ENCODE measurements around the gene ACTRT3. TPM values are rescaled to one million over a fixed set of nuclear protein-coding genes. Genes with fewer than 3 reads are reported as not detected.

ACTRT3 gene
- total RNA-seq, 1 experiment from 2014 or later, result 2.3 TPM

DNA sequence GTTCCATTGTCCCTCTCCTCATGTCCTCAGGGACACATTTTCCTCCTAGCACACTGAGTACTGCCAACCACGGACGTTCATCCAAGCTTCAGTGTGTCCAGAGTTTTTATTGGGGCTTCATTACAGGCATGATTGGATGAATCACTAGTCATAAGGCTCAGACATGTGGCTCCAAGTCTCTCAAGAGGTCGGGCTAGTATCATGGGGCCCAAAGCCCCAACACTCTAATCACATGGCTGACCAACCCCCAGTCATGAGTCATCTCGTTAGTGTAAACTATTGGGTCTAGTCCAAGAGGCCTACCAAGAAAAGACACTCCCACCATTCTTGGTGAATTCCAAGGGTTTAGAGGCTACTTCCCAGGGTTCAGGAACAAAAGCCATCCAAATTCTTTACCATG, 8.9 kb downstream of the ACTRT3 start:
- intact Hi-C loops (cut with micrococcal nuclease; ENCODE audit: unreplicated experiment), result loop anchor here (10.0 kb wide), 4 partner anchors 204 to 1044 kb away; partner anchors contain the start of gene SEC62
- H3K36me3 ChIP-seq (ENCODE audit: insufficient read depth, low read length, poor library complexity, severe bottlenecking), result no peaks in the 10 kb centered on the region
- no peaks in the 10 kb centered on the region for H3K9me3 ChIP-seq (ENCODE audit: low read depth, low read length, poor library complexity, severe bottlenecking)
- H3K27ac ChIP-seq (ENCODE audit: low read depth, low read length, poor library complexity, severe bottlenecking), result no peak overlapping the region
- POLR2A ChIA-PET (ENCODE audit: low non-redundant PET), result no interaction called here
- H3K4me1 ChIP-seq (ENCODE audit: insufficient read depth, low read length, poor library complexity, severe bottlenecking), result no peaks in the 10 kb centered on the region
- no TSS peak for BruUV-seq (replicated peaks)
- CTCF ChIA-PET, result interaction anchor here (0.6 kb wide), 1 partner anchor 49 kb away, joined by 7 read pairs; no protein-coding TSS in a partner anchor
- peak; percentile 17 for DNase-seq (ENCODE audit: low spot score)
- H3K4me3 ChIP-seq (ENCODE audit: low read depth, low read length, poor library complexity, severe bottlenecking), result no peak overlapping the region
- no peak for TF ChIP-seq EZH2 (IDR thresholded peaks at IDR 0.05; ENCODE audit: borderline replicate concordance, low read depth, low read length, poor library complexity, severe bottlenecking)
- TF ChIP-seq CTCF (conservative IDR thresholded peaks at IDR 0.05; ENCODE audit: low read depth, low read length), result no peak
- H3K27me3 ChIP-seq (replicated peaks; ENCODE audit: insufficient read depth, low read depth, low read length, poor library complexity), result peaks cover 3% of the 10 kb centered on the region

DNA sequence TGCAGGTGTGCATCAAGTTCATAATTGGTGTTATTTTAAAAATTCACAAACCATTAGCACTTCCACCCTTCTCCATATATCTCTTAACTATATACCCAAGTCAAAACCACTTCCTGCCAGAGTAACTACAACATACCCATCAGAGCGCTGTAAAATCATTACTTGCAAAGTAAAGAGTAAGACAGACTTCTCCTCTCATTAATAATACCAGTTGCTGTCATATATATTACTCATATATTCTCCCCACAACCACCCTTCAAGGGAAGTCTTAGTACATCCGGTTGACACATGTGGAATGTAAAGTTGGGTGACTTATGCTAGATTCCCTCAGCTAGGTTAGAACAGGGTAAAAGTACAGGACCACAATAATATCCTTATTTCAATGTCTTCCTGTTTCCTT, 10.1 kb downstream of the ACTRT3 start:
- Histone ChIP-seq H3K4me1 (ENCODE audit: insufficient read depth, low read length, poor library complexity, severe bottlenecking) (no peaks in the 10 kb centered on the region), H3K27me3 (replicated peaks; ENCODE audit: insufficient read depth, low read depth, low read length, poor library complexity) (peaks cover 3% of the 10 kb centered on the region), H3K4me3 (ENCODE audit: low read depth, low read length, poor library complexity, severe bottlenecking) (no peak overlapping the region), H3K9me3 (ENCODE audit: low read depth, low read length, poor library complexity, severe bottlenecking) (no peaks in the 10 kb centered on the region), H3K27ac (ENCODE audit: low read depth, low read length, poor library complexity, severe bottlenecking) (no peak overlapping the region), H3K36me3 (ENCODE audit: insufficient read depth, low read length, poor library complexity, severe bottlenecking) (no peaks in the 10 kb centered on the region)
- intact Hi-C loops (cut with micrococcal nuclease; ENCODE audit: unreplicated experiment), result no loop called here
- ChIA-PET CTCF (interaction anchor here (0.5 kb wide), 1 partner anchor 73 kb away, joined by 6 read pairs; no protein-coding TSS in a partner anchor), POLR2A (ENCODE audit: low non-redundant PET) (no interaction called here)
- no peak for TF ChIP-seq CTCF (conservative IDR thresholded peaks at IDR 0.05; ENCODE audit: low read depth, low read length)
- no peak for TF ChIP-seq EZH2 (IDR thresholded peaks at IDR 0.05; ENCODE audit: borderline replicate concordance, low read depth, low read length, poor library complexity, severe bottlenecking)
- BruUV-seq (replicated peaks), result no TSS peak
- no peak for DNase-seq (ENCODE audit: low spot score)

DNA sequence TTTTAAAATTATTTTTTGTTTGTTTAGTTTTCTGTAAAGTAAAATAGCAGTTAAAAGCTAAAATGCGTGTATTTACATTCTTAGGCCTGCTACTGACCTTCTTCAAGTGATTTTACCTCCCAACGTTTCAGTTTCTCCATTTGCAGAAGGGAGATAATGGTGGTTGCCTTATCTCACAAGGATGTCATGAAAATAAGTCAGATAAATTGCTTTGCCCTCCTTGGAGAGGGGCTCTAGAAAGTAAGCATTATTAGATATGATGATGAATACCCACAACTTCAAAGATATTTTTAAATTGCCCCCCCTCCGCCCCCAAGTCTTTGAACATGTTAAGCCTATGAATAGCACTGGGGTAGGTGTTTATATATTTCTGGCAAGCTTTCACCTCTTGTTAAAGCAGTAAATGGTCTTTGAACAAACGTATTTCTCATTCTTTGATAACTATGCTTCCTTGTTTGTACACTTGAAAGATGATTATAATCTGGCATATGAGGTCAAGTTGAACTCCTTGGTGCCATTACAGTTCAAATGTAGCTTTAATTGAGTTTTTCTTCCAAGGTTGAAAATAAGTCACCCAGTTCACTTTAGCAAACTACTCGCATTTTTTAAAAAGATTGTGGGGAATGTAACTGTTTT, 10.9 kb downstream of the ACTRT3 start:
- POLR2A ChIA-PET (ENCODE audit: low non-redundant PET), result no interaction called here
- H3K9me3 ChIP-seq (ENCODE audit: low read depth, low read length, poor library complexity, severe bottlenecking), result no peaks in the 10 kb centered on the region
- DNase-seq (ENCODE audit: low spot score), result no peak
- no peaks in the 10 kb centered on the region for H3K4me1 ChIP-seq (ENCODE audit: insufficient read depth, low read length, poor library complexity, severe bottlenecking)
- peaks cover 9% of the 10 kb centered on the region for H3K27me3 ChIP-seq (replicated peaks; ENCODE audit: insufficient read depth, low read depth, low read length, poor library complexity)
- no peak overlapping the region for H3K4me3 ChIP-seq (ENCODE audit: low read depth, low read length, poor library complexity, severe bottlenecking)
- TF ChIP-seq EZH2 (IDR thresholded peaks at IDR 0.05; ENCODE audit: borderline replicate concordance, low read depth, low read length, poor library complexity, severe bottlenecking) (no peak), CTCF (conservative IDR thresholded peaks at IDR 0.05; ENCODE audit: low read depth, low read length) (no peak)
- CTCF ChIA-PET, result interaction anchor here (0.5 kb wide), 1 partner anchor 74 kb away, joined by 6 read pairs; no protein-coding TSS in a partner anchor
- no peak overlapping the region for H3K27ac ChIP-seq (ENCODE audit: low read depth, low read length, poor library complexity, severe bottlenecking)
- H3K36me3 ChIP-seq (ENCODE audit: insufficient read depth, low read length, poor library complexity, severe bottlenecking), result no peaks in the 10 kb centered on the region
- no TSS peak for BruUV-seq (replicated peaks)
- intact Hi-C loops (cut with micrococcal nuclease; ENCODE audit: unreplicated experiment), result no loop called here

Data from A673 (cell line).